ENCODE results near the gene SREK1IP1. TPM values are rescaled to one million over a fixed set of nuclear protein-coding genes. Genes with fewer than 3 reads are reported as not detected.

SREK1IP1 gene
- total RNA-seq, 2 donors from 2014 or later: 12.2 to 21.4 TPM

GRCh38 chr5:64765804-64766504, 2.5 kb downstream of the SREK1IP1 start:
- no peak for DNase-seq
- no peak overlapping the region for H3K9ac ChIP-seq (ENCODE audit: low read depth in 2 of 2, low read length in 2 of 2)
- H3K9me3 ChIP-seq: no peaks in the 10 kb centered on the region
- H3K27me3 ChIP-seq: no peaks in the 10 kb centered on the region
- peaks cover 23% of the 10 kb centered on the region for H3K4me1 ChIP-seq
- H3K27ac ChIP-seq: no peak overlapping the region
- no peak for TF ChIP-seq CTCF (IDR thresholded peaks at IDR 0.05)
- intact Hi-C loops (cut with DNase I): no loop called here
- H3K4me3 ChIP-seq: no peak overlapping the region
- H3K36me3 ChIP-seq: no peaks in the 10 kb centered on the region

GRCh38 chr5:64763948-64764503, 4.5 kb downstream of the SREK1IP1 start:
- peaks cover 11% of the 10 kb centered on the region for H3K4me1 ChIP-seq
- H3K27ac ChIP-seq: no peak overlapping the region
- H3K36me3 ChIP-seq: no peaks in the 10 kb centered on the region
- H3K4me3 ChIP-seq: no peak overlapping the region
- no peak for DNase-seq
- H3K27me3 ChIP-seq: no peaks in the 10 kb centered on the region
- no peaks in the 10 kb centered on the region for H3K9me3 ChIP-seq
- intact Hi-C loops (cut with DNase I): no loop called here
- H3K9ac ChIP-seq (ENCODE audit: low read depth in 2 of 2, low read length in 2 of 2): no peak overlapping the region
- TF ChIP-seq CTCF (IDR thresholded peaks at IDR 0.05): no peak

GRCh38 chr5:64759960-64760660, 8.4 kb downstream of the SREK1IP1 start:
- H3K9me3 ChIP-seq: no peaks in the 10 kb centered on the region
- H3K36me3 ChIP-seq: no peaks in the 10 kb centered on the region
- H3K27me3 ChIP-seq: no peaks in the 10 kb centered on the region
- no peak for DNase-seq
- H3K4me3 ChIP-seq: no peak overlapping the region
- H3K4me1 ChIP-seq: no peaks in the 10 kb centered on the region
- no peak for TF ChIP-seq CTCF (IDR thresholded peaks at IDR 0.05)
- H3K9ac ChIP-seq (ENCODE audit: low read depth in 2 of 2, low read length in 2 of 2): no peak overlapping the region
- no peak overlapping the region for H3K27ac ChIP-seq
- intact Hi-C loops (cut with DNase I): no loop called here

- TF ChIP-seq CTCF (IDR thresholded peaks at IDR 0.05): no peak
- Histone ChIP-seq H3K27me3 (no peaks in the 10 kb centered on the region), H3K27ac (no peak overlapping the region), H3K9me3 (no peaks in the 10 kb centered on the region), H3K36me3 (no peaks in the 10 kb centered on the region), H3K4me3 (no peak overlapping the region), H3K4me1 (no peaks in the 10 kb centered on the region), H3K9ac (ENCODE audit: low read depth in 2 of 2, low read length in 2 of 2) (no peak overlapping the region)
- DNase-seq: no peak
- intact Hi-C loops (cut with DNase I): no loop called here
Observed at GRCh38 chr5:64758901-64759300, 9.6 kb downstream of the SREK1IP1 start.

- TF ChIP-seq CTCF (IDR thresholded peaks at IDR 0.05): no peak
- Histone ChIP-seq H3K27me3 (no peaks in the 10 kb centered on the region), H3K27ac (no peak overlapping the region), H3K9ac (ENCODE audit: low read depth in 2 of 2, low read length in 2 of 2) (no peak overlapping the region), H3K9me3 (no peaks in the 10 kb centered on the region), H3K4me1 (no peaks in the 10 kb centered on the region), H3K4me3 (no peak overlapping the region), H3K36me3 (no peaks in the 10 kb centered on the region)
- intact Hi-C loops (cut with DNase I): no loop called here
- DNase-seq: no peak
Observed at GRCh38 chr5:64754066-64754465, 14.4 kb downstream of the SREK1IP1 start.
